ENCODE results near the gene GABRA1.

GABRA1 gene

GRCh38 chr5:161847941-161848391, at the start of gene GABRA1:
TSS of gene GABRA1 (plus strand) at chr5:161848120. CDS start at chr5:161850811, 2,691 bp downstream.
- no peak for DNase-seq (ENCODE audit: extremely low read depth in 1 of 2, low read depth in 1 of 2)

DNA sequence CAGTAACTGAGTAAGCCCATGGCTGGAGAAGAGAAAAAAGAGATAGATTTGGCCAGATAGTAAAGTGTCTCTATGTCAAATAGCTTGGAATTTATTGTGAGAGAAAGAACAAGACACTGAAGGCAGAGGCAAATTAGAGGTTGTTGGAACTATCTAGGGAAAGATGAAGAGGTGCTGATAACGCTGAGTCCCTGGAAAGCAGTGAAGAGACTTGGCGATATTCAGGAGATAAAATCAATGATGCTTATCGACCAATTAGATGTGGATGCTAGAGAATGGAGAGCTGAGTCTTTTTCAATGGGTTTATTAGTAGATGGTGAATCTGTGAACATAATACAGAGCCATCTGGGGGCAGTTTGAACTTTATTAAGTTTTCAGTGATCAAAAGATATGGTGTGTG, 48.6 kb upstream of the GABRA1 start:
- no peak for DNase-seq (ENCODE audit: extremely low read depth in 1 of 2, low read depth in 1 of 2)

DNA sequence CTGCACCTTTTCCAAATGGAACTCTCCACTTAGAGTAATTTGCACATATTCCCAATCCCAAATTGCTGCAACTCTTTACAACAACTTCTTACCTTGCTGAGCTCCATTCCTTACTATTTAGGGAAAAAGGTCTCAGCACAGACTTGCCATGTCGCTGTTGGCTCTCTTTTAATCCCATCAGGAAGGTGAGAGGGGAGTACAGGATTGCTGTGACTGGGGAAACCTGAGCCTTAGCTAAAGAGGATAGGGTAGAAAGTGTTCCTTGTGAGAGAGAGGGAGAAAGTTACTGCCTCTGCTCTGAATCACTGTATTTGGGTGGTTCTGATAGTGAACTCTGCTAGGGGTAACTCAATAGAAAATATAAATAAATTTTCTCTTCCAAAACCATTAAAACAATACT, 43.7 kb upstream of the GABRA1 start:
- DNase-seq (ENCODE audit: extremely low read depth in 1 of 2, low read depth in 1 of 2) = no peak

DNA sequence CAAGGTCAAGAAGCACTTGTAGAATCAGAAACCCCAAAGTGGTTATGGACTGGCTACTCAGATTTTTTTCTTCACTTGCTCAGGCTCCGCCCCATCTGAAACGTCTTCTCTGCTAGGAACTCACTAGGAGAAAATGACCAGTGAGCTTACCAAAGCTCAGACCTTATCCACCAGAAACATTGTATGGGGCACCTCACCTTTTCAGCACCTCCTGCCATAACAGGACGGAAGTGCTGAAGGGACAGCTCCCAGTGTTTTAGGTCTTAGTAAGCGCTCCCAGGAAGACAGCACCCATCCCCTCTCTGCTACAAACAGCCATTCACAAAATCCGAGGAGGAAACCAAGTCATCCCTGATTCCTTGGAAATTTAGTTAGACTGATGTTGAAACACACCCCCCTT, 1.2 kb upstream of the GABRA1 start:
- no peak for DNase-seq (ENCODE audit: extremely low read depth in 1 of 2, low read depth in 1 of 2)

GRCh38 chr5:161847447-161847846, 473 bp upstream of the GABRA1 start:
- no peak for DNase-seq (ENCODE audit: extremely low read depth in 1 of 2, low read depth in 1 of 2)

DNA sequence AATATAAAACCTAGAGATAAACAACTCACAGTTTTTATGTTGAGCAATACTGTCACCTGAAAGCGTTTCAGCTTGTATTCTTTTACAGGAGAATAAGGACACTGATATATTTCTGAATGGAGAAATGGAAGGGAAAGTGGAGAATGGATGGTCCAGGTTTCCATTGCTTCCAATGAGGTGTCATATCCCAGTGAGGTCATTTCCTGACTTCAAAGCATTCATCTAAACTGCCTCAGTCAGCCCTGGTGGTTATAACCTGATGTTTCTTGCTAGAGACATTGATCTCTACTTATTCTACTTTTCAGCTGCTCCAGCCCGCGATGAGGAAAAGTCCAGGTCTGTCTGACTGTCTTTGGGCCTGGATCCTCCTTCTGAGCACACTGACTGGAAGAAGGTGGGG, 2.6 kb downstream of the GABRA1 start:
- no peak for DNase-seq (ENCODE audit: extremely low read depth in 1 of 2, low read depth in 1 of 2)

DNA sequence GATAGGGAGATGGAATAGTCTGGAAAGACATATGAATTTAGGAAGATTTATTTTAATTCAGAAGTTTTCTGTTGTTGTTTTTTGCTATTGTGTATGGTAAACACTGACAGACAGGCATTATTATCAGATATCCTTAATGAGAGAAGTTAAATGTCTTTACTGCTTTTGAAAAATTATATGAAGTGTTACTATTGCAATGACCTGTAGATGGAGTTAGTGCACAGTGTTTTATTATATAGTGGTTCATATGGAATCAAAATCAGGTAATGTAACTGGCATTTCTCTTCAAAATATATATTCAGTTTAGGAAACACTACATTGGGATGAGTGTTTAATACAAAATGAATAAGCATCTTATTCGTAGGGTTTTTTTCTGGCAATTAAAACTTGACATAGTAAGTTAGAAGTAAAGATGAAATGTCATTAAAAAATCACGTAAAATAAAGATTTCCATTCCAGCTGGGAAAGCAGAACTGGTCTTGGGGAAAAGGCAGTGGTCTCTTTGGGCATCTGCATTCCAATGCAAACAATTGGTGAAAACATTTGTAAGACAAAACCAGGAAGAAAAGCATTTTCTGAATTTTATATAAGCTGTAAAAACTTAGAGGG, 3.9 kb downstream of the GABRA1 start:
- DNase-seq (ENCODE audit: extremely low read depth in 1 of 2, low read depth in 1 of 2) = no peak

GRCh38 chr5:161857358-161857757, 9.4 kb downstream of the GABRA1 start:
- DNase-seq (ENCODE audit: extremely low read depth in 1 of 2, low read depth in 1 of 2) = no peak

DNA sequence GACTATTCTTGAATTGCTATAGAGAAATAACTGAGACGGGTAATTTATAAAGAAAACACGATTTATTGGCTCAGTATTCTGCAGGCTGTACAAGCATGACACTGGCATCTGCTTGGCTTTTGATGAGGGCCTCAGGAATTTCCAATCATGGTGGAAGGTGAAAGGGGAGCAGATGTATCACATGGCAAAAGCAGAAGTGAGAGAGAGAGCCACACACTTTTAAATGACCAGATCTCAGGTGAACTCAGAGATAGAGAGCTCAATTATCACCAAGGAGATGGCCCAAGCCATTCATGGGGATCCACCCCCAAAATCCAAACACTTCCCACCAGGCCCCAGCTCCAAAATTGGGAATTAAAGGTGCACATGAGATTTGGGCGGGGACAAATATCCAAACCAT, 15.3 kb downstream of the GABRA1 start:
- no peak for DNase-seq (ENCODE audit: extremely low read depth in 1 of 2, low read depth in 1 of 2)

GRCh38 chr5:161863811-161864210, 15.9 kb downstream of the GABRA1 start:
- DNase-seq (ENCODE audit: extremely low read depth in 1 of 2, low read depth in 1 of 2) = no peak

DNA sequence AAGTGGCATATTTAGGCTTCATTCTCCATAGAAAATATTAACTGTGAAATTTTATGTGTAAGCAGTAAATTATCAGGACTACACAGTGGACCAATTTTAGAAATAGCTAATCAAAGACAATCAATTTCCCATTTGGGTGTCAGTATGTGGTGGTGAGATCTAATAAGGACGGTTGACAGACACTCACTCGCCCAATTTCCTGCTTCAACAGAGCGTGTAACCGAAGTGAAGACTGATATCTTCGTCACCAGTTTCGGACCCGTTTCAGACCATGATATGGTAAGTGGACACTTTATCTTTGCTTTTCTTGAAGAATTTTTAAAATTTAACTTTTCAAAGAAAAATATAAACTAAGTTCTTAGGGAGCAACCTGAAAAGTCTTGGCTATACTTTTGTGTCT, 17.6 kb downstream of the GABRA1 start:
- DNase-seq (ENCODE audit: extremely low read depth in 1 of 2, low read depth in 1 of 2) = no peak

DNA sequence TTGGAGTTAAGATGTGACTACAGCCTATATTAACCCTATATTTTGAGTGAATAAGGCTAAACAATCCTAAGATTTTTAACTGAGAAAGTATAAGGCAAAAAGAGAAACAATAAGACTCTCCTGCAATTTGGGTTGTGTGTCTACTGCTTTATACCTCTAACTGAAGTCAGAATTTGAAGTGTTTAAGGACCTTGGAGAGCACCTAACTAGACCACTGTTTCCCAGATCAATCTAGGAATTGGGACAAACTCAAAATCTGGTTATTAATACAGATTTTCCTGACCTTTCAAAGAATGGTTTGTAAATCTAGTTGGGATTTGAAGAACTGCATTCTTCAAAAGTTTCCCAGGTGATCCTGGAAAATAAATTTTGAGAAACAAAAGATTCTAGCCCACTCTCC, 42.1 kb downstream of the GABRA1 start:
- no peak for DNase-seq (ENCODE audit: extremely low read depth in 1 of 2, low read depth in 1 of 2)

DNA sequence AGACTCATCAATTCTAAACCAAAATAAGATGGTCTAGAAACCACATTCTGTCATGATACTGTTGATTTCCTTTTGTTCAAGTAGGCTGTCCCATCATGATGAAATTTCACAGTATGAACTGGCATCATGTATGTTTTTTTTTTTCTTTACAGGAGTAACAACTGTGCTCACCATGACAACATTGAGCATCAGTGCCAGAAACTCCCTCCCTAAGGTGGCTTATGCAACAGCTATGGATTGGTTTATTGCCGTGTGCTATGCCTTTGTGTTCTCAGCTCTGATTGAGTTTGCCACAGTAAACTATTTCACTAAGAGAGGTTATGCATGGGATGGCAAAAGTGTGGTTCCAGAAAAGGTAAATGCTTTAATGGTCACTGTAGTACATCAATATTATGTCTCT, 47.6 kb downstream of the GABRA1 start:
- no peak for DNase-seq (ENCODE audit: extremely low read depth in 1 of 2, low read depth in 1 of 2)

- DNase-seq (ENCODE audit: extremely low read depth in 1 of 2, low read depth in 1 of 2) = no peak
Measured at GRCh38 chr5:161897033-161897432, 49.1 kb downstream of the GABRA1 start.

DNA sequence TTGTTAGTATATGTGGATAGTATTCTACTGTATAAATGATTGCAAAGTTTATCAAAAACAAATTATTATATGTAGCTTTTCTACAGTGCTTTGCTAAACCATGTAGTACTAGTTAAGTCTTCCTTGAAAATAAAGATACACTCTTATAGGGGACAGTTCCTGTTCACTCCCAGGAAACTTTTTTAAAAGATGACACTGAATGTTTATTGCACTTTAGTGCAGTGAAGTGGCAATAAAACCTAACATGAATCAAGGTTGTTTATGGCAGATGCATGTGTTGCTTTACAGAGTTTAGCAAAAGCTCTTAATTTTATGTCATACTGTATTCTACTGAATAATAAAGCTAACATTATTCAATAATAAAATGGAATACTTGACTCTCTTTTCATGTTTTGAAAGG, 51.7 kb downstream of the GABRA1 start:
- DNase-seq (ENCODE audit: extremely low read depth in 1 of 2, low read depth in 1 of 2) = no peak

- no peak for DNase-seq (ENCODE audit: extremely low read depth in 1 of 2, low read depth in 1 of 2)
Measured at GRCh38 chr5:161900981-161901380, 53.1 kb downstream of the GABRA1 start.

GRCh38 chr5:161921781-161922180, 73.9 kb downstream of the GABRA1 start:
- no peak for DNase-seq (ENCODE audit: extremely low read depth in 1 of 2, low read depth in 1 of 2)

DNA sequence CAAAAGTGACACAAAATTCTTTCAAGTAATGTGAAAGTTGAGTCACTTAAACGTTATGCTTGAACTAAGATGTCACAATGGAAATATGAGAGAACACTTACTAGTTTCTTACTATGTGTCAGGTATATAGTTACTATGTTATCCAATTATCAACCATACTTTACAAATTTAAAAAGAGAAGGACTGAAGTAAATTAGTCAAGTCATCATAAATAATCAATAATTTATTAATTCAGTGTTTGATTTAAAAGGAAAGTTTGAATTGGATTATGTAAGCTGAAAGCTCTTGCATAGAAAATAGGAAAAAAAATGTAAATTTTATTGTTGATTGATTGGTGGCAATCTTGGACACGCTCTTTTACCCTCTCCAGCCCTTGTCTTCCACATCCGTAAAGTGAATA, 76.3 kb downstream of the GABRA1 start:
- no peak for DNase-seq (ENCODE audit: extremely low read depth in 1 of 2, low read depth in 1 of 2)

DNA sequence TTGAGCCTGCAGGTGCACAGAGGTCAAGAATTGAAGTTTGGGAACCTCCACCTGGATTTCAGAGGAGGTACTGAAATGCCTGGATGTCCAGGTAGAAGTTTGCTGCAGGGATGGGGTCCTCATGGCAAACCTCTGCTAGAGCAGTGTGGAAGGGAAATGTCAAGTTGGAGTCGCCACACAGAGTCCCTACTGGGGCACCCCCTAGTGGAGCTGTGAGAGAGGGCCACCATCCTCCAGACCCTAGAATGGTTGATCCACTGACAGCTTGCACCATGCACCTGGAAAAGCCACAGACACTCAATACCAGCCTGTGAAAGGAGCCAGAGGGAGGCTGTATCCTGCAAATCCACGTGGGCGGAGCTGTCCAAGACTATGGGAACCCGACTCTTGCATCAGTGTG, 78.0 kb downstream of the GABRA1 start:
- DNase-seq (ENCODE audit: extremely low read depth in 1 of 2, low read depth in 1 of 2) = no peak

DNA sequence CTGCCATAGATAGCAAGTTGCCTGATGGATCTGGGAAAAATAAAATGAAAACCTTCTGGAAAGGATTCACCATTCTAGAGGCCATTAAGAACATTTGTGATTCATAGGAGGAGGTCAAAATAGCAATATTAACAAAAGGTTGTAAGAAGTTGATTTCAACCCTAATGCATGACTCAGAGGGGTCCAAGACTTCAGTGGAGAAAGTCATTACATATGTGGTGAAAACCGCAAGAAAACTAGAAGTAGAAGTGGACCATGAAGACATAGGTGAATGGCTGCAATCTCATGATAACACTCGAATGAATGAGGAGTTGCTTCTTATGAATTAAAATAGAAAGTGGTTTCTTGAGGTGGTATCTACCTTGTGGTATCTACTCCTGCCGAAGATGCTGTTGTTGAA, 86.6 kb downstream of the GABRA1 start:
- no peak for DNase-seq (ENCODE audit: extremely low read depth in 1 of 2, low read depth in 1 of 2)

- DNase-seq (ENCODE audit: extremely low read depth in 1 of 2, low read depth in 1 of 2) = no peak
Measured at GRCh38 chr5:161944974-161945373, 97.1 kb downstream of the GABRA1 start.

- DNase-seq (ENCODE audit: extremely low read depth in 1 of 2, low read depth in 1 of 2) = no peak
Measured at GRCh38 chr5:161946911-161947310, 99.0 kb downstream of the GABRA1 start.

Measured in stimulated activated CD8-positive, alpha-beta memory T cell treated with anti-CD3 and anti-CD28 coated beads, Interleukin-7, amount 100 ng/mL, for 48 hours (primary cell).